Fibroblast of lung (primary cell): Measurements from ENCODE around the gene FAM180A.

Source experiments
- EZH2 ChIP-seq: IDR thresholded peaks from 2 replicates; pipeline ENCODE4 v1.5.1; 2012; ENCODE audit warnings: low read length, control low read depth, mild to moderate bottlenecking; ENCODE audit errors: missing control alignments
- TF ChIP-seq, protein P1 (sequence below), 2 donors: IDR thresholded peaks in 1 of 2; conservative IDR thresholded peaks in 1 of 2; 1 replicate in 1 of 2; 2 replicates in 1 of 2; pipeline ENCODE4 v1.5.1; 2011 to 2012; ENCODE audit warnings: low read length in 2 of 2, control low read depth in 1 of 2, inconsistent platforms in 1 of 2, low read depth in 1 of 2, mild to moderate bottlenecking in 1 of 2

- TF ChIP-seq EZH2: no peak
- TF ChIP-seq, protein P1, sequence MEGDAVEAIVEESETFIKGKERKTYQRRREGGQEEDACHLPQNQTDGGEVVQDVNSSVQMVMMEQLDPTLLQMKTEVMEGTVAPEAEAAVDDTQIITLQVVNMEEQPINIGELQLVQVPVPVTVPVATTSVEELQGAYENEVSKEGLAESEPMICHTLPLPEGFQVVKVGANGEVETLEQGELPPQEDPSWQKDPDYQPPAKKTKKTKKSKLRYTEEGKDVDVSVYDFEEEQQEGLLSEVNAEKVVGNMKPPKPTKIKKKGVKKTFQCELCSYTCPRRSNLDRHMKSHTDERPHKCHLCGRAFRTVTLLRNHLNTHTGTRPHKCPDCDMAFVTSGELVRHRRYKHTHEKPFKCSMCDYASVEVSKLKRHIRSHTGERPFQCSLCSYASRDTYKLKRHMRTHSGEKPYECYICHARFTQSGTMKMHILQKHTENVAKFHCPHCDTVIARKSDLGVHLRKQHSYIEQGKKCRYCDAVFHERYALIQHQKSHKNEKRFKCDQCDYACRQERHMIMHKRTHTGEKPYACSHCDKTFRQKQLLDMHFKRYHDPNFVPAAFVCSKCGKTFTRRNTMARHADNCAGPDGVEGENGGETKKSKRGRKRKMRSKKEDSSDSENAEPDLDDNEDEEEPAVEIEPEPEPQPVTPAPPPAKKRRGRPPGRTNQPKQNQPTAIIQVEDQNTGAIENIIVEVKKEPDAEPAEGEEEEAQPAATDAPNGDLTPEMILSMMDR (conservative IDR thresholded peaks at IDR 0.05 in 1 of 2, IDR thresholded peaks at IDR 0.05 in 1 of 2; ENCODE audit: low read depth in 1 of 2, low read length in 2 of 2): no peak
These were observed 3.5 kb downstream of the FAM180A start for GRCh38 chr7:135744938-135745702.
